ENCODE results near the gene FBLL1. TPM values are rescaled to one million over a fixed set of nuclear protein-coding genes. Genes with fewer than 3 reads are reported as not detected.

FBLL1 gene
- total and polyA plus RNA-seq, 2 donors from 2014 or later, result 0.47 TPM; not detected in 1

DNA sequence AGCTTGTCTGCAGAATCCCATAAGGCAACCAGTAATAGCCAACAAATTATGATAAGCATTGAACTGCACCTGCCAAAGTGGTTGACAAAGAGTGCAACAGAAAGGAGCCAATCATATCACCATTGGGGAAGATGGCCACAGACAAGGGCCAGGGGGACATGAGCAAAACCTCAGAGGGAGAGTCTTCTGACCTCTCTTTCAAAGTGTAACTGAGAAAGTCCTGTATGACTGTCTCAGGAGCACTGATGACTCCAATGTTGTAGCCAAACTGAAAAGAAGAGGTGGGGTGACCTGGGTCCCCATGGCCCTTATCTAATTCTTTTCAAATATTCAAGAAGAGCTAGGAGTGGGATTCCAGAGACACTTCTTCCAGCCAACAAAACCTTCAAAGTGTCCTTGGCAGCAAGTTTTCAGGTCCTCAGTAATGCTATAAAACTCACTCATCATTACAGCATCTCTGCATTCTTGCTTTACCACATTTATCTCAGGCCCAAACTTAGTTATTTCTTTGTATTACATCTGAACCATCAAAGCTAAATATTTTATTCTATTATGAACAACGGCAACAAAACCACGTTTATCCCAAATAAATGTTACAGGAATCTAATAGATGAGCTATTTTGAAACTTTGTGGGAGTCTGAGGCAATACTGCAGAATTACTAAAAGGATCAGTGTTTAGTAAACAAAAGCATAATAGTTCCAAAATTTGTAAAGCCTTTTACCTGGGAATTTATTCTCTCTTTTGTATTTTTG, 24.4 kb downstream of the FBLL1 start:
- DNase-seq (no peak), FAIRE-seq (no peak)
- Histone ChIP-seq H3K4me1 (ENCODE audit: control insufficient read depth in 2 of 3, insufficient read depth in 2 of 3, low read depth in 1 of 3, low read length in 3 of 3) (no peaks in the 10 kb centered on the region), H3K27me3 (ENCODE audit: control insufficient read depth, insufficient read depth, low read length) (no peaks in the 10 kb centered on the region), H3K36me3 (ENCODE audit: control insufficient read depth in 2 of 3, insufficient read depth in 3 of 3, low read length in 3 of 3) (peaks cover 0 to 11% (median 3%) of the 10 kb centered on the region in 3 donors), H3K9me3 (ENCODE audit: control insufficient read depth in 2 of 3, insufficient read depth in 1 of 3, low read length in 3 of 3) (no peaks in the 10 kb centered on the region), H3K4me3 (ENCODE audit: low read length in 3 of 3) (no peak overlapping the region), H3K9ac (ENCODE audit: low read length in 3 of 3) (no peak overlapping the region), H3K27ac (ENCODE audit: low read depth in 2 of 2, low read length in 2 of 2) (no peak overlapping the region)
- no peak for TF ChIP-seq CTCF (IDR thresholded peaks at IDR 0.05; ENCODE audit: borderline replicate concordance, extremely low read depth, insufficient read depth)
- intact Hi-C loops (cut with DNase I), result no loop called here

- no peak for TF ChIP-seq CTCF (IDR thresholded peaks at IDR 0.05; ENCODE audit: borderline replicate concordance, extremely low read depth, insufficient read depth)
- intact Hi-C loops (cut with DNase I), result no loop called here
- H3K9me3 ChIP-seq (ENCODE audit: control insufficient read depth in 2 of 3, insufficient read depth in 1 of 3, low read length in 3 of 3), result no peaks in the 10 kb centered on the region
- H3K36me3 ChIP-seq (ENCODE audit: control insufficient read depth in 2 of 3, insufficient read depth in 3 of 3, low read length in 3 of 3), result peaks cover 0 to 19% (median 5%) of the 10 kb centered on the region in 3 donors
- no peaks in the 10 kb centered on the region for H3K27me3 ChIP-seq (ENCODE audit: control insufficient read depth, insufficient read depth, low read length)
- FAIRE-seq (no peak), DNase-seq (no peak)
- no peak overlapping the region for H3K4me3 ChIP-seq (ENCODE audit: low read length in 3 of 3)
- H3K4me1 ChIP-seq (ENCODE audit: control insufficient read depth in 2 of 3, insufficient read depth in 2 of 3, low read depth in 1 of 3, low read length in 3 of 3), result no peaks in the 10 kb centered on the region
- H3K27ac ChIP-seq (ENCODE audit: low read depth in 2 of 2, low read length in 2 of 2), result no peak overlapping the region
- H3K9ac ChIP-seq (ENCODE audit: low read length in 3 of 3), result no peak overlapping the region
These were observed 28.3 kb downstream of the FBLL1 start for GRCh38 chr5:168557389-168557788.

GRCh38 chr5:168562279-168562678, 33.2 kb downstream of the FBLL1 start:
- Histone ChIP-seq H3K27ac (ENCODE audit: low read depth in 2 of 2, low read length in 2 of 2) (no peak overlapping the region), H3K4me3 (ENCODE audit: low read length in 3 of 3) (no peak overlapping the region), H3K36me3 (ENCODE audit: control insufficient read depth in 2 of 3, insufficient read depth in 3 of 3, low read length in 3 of 3) (peaks cover 2 to 12% (median 3%) of the 10 kb centered on the region in 3 donors), H3K9me3 (ENCODE audit: control insufficient read depth in 2 of 3, insufficient read depth in 1 of 3, low read length in 3 of 3) (no peaks in the 10 kb centered on the region), H3K4me1 (ENCODE audit: control insufficient read depth in 2 of 3, insufficient read depth in 2 of 3, low read depth in 1 of 3, low read length in 3 of 3) (no peaks in the 10 kb centered on the region), H3K27me3 (ENCODE audit: control insufficient read depth, insufficient read depth, low read length) (no peaks in the 10 kb centered on the region), H3K9ac (ENCODE audit: low read length in 3 of 3) (no peak overlapping the region)
- no peak for TF ChIP-seq CTCF (IDR thresholded peaks at IDR 0.05; ENCODE audit: borderline replicate concordance, extremely low read depth, insufficient read depth)
- FAIRE-seq (no peak), DNase-seq (no peak)
- intact Hi-C loops (cut with DNase I), result no loop called here

Data from kidney (tissue), 14 donors.